HG02973 (cell line): ENCODE data around the gene ETV3.

Experiments
- ATAC-seq: cut with Tn5 transposase; IDR thresholded peaks from one replicate; pipeline ENCODE4 v1.9.1; 2021; ENCODE audit warnings: moderate library complexity; ENCODE audit not compliant: unreplicated experiment

Gene ETV3

GRCh38 chr1:157140063-157140588 lies 1.9 kb upstream of the ETV3 start:
- no peak for ATAC-seq

DNA sequence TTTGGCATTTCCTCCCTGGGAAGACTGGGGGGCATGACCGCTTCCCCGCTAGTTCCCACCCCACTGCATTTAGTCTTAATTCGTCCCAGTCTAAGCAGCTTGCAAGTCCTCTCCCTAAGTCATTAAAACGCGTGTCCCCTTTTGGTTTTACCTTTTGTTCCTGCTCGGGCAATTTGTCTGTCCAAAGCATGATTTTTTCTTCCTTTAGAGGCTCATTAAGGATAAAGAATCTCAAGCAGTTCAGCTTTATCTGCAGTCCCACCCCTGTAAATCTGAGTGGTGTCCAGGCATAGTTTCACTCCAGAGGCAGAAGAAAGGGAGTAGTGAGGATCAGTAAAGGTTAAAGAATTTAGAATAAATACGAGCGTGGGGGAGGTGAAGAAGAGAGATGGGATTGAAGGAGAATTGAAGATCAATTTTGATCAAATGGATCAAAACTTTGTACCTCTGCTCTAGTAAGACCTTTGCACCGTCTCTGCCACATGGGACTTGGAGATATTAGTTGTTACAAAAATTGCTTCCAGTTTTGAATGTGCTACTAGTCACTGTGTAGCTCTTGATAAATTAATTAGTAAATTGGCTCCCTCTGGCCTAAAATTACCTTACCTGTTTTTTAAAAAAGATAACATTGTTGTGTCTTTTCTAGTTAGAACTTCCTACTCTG lies 989 bp upstream of the ETV3 start:
- no peak for ATAC-seq

DNA sequence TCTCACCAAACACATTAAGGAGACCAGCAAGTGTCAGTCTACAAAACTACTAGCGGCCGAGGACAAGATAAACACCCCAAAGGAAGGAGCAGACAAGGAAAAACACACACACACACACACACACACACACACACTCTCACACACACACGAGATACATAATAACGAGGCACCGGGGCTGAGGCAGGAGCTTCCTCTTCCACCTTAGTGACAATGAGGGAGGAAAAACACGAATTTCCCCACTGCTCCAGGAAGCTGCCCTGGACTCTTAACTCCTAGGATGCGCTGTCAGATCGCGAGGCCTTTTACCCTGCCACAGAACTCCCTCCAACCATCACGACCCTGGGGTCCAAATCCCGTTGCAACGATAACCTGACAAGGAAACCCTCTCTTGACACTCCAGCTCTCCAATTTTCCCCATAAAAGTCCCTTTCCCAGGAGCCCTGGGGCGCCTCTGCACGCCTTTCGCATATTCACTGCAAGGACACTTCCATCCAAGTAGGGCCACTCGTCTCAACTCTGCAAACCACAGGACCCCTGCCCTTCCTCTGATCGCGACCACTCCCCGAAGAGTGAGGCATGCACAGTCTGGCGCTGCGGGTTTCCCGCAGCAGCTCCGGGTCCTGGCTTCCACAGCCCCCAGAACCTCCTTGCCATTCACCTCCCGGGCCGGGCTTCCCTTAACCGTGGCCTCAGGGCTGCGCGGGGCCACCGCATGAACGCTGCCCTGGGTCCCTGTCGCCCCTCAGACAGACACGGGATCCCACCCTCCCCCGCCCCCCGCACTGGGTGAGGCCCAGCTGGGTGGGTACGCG lies 581 bp downstream of the ETV3 start:
- ATAC-seq: no peak

DNA sequence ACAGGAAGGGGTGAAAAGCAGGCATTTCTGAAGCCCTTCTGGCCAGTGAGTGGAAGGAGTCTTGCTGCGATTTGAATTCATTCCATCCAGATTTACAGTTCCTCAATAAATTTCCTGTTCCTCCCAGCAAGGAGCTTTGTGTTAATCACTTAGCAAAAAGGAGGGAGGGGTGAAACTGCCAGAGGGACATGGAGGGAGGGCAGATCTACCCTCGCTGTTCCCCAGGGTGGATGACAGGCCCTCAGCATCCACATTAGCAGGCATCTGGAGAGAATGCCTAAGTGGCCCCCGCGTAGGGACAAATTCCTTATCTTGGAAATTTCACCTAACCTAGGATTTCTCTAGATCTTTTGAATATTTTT lies 1.2 kb downstream of the ETV3 start:
- ATAC-seq: no peak

GRCh38 chr1:157136133-157136532 lies 2.1 kb downstream of the ETV3 start:
- ATAC-seq: no peak

DNA sequence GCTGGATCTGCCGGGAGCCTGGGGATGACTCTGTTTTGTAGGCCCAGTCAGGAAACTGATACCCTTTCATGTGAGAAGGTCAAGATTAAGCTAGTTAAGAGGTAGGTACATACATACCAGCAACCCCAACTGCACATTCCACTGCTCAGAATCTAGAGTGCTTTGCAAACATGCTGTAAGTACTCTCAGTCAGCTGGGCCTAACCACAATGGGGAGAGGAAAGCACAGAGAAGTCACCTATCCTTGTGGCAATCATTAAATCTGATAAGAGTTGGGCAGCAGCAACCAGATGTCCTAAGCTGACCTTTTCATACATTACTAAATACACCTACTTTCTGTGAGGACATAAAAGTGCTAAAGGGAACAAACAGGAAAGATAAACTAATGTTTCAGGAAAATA lies 2.5 kb downstream of the ETV3 start:
- ATAC-seq: no peak

DNA sequence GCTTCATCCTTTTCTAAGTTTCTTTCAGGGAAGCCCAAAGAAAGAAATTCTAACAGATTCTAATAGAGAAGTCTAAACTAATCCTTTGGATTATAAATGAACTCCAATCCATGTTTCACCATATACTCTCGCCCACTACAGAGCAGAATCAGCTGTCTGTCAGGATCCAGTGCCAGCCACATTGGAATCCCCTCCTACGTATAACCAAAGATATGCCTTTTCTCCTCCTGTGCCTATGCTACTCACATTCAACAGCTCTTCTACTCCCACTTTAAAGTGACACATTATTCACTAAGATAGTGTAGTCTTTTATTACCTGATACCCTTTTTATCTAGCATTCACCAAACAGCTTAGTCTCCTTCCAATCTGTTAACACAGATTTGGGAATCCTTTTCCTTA lies 3.1 kb downstream of the ETV3 start:
- no peak for ATAC-seq

- no peak for ATAC-seq
Observed at GRCh38 chr1:157134442-157134841, 3.8 kb downstream of the ETV3 start.

DNA sequence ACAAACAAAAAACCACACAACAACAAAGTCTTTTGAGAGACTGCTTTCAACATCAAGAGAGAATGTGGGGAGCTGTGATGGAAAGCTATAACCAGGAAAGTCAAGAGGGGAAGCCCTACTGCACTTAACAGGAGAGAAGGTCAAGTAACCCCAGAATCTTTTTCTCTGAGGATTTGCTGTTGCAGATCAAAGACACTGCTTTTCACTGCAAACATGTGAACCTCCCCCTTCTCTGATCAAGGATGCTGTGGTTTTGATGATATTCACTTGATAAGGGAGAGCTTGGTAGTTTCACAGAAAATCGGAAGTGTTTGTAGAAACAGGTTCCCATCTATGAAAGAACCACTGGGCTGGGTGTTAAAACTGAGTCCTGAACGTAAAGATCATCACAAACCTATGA lies 4.8 kb downstream of the ETV3 start:
- no peak for ATAC-seq

DNA sequence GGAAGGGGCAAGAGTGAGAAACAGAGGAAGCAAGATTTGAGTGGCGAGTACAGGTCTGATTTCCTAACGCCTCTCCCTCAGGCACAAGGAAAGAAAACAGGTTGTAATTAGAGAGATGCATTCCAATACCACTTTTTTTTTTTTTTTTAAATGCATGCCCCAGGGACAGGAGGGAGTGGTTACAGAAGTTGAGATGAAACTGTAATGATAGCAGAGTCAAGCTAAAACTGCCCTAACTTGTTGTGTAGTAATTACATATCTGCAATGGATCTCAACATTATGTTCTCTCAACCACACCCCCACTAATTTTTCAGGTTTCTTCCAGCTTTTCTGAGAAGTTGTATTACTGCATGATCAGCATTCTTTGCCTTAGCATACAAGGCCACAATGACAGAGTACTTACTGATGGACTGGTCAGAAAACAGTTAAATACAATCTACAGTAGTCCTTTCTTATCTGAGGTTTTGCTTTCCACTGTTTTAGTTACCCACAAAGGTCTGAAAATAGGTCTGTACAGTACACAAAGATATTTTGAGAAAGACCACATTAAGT lies 5.5 kb downstream of the ETV3 start:
- ATAC-seq: no peak

DNA sequence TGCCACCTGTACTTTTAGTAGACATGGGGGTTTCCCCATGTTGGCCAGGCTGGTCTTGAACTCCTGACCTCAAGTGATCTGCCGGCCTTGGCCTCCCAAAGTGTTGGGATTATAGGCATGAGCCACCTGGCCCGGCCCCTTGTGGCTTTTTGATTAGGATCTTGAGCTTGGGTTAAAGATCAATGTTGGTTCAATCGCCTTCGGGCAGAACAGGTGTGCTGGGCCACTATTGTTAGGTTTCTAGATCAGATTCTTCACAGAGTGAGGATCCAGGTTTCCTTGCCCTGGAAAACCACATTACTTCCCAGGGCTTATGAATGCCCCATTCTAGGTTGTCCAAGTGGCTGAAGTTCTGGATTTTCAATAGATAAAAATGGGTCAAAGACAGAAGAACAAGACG lies 6.1 kb downstream of the ETV3 start:
- no peak for ATAC-seq

GRCh38 chr1:157131281-157131680 lies 6.9 kb downstream of the ETV3 start:
- no peak for ATAC-seq

GRCh38 chr1:157124855-157125254 lies 13.3 kb downstream of the ETV3 start:
- ATAC-seq: no peak

GRCh38 chr1:157119448-157119847 lies 18.7 kb downstream of the ETV3 start:
- ATAC-seq: no peak

DNA sequence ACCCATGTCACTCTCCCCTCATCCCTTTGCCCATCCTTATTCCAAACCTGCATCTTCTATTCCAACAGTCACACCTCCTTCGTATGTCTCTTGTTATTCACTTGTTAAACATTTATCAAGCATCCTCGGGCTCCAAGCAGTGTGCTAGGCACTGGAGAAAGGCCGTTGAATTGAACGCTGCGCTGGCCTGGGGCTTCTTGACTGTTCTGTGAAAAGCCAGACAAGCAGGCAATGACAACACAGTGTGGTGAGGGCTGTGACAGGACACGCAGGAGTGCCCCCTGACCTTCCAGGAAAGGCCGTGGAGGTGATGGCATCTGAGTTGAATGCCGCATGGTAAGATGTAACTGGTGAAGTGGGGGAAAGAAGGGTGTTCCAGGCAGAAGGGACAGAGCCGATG lies 19.2 kb downstream of the ETV3 start:
- no peak for ATAC-seq

GRCh38 chr1:157117527-157118057 lies 20.6 kb downstream of the ETV3 start:
- no peak for ATAC-seq

DNA sequence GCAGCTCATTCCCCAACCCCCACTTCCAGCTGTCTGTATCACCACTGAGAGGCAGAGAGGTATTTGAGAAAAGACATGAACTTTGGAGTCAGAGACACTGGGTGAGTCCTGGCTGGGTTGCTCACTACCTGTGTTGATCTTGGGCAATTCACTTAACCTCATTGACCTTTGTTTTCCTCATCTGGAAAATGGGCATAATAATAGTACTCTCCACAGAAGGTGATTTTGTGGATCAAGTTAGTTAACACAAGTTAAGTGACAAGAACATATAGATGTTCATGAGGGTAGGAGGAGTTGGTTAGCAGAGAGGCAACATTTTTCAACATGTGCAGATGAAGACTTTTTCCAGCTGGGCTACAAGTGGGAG lies 21.5 kb downstream of the ETV3 start:
- ATAC-seq: no peak

- no peak for ATAC-seq
Observed at GRCh38 chr1:157115851-157116736, 22.1 kb downstream of the ETV3 start.

GRCh38 chr1:157115429-157115838 lies 22.8 kb downstream of the ETV3 start:
- ATAC-seq: no peak

- no peak for ATAC-seq
Observed at GRCh38 chr1:157114183-157115121, 23.7 kb downstream of the ETV3 start.
